H1 (cell line): ENCODE results near the gene VMO1. TPM values are rescaled to one million over a fixed set of nuclear protein-coding genes. Genes with fewer than 3 reads are reported as not detected.
A peak's percentile ranks its signal among the peaks of the same experiment; 100 is the strongest.

Experiments used
- CTCF ChIA-PET: fragments of 300-600 bp; sonication (Branson Sonifier 250); formaldehyde crosslinking; loops from one replicate; lab custom pipeline; 2021; ENCODE audit not compliant: partially characterized antibody; lab: Charles Lee
- POLR2A ChIA-PET: fragments of 300-600 bp; sonication (Branson Sonifier 250); formaldehyde crosslinking; loops from one replicate; lab custom pipeline; 2021; ENCODE audit warnings: inconsistent platforms; ENCODE audit not compliant: partially characterized antibody; lab: Charles Lee
- DNase-seq, 2 experiments: peaks; one replicate each; pipeline versions ENCODE4 v3.0.0 to v3.0.0-alpha.2; 2010 to 2022; ENCODE audit warnings: low spot score in 2 of 2, low read depth in 1 of 2, mixed read lengths in 1 of 2
- FAIRE-seq: peaks from 2 replicates; lab custom pipeline; 2011; peaks lifted over from hg19 to GRCh38; lab: Jason Lieb, UNC
- H2AFZ ChIP-seq: 2 replicates; pipeline ENCODE4 v1.8.1; 2012; ENCODE audit warnings: low read length, inconsistent platforms
- H2AK5ac ChIP-seq: 2 replicates; pipeline ENCODE4 v1.6.1; 2013; ENCODE audit warnings: low read depth, low read length
- H2BK120ac ChIP-seq: replicated peaks from 2 replicates; pipeline ENCODE3; 2013; ENCODE audit warnings: low read depth, low read length, inconsistent platforms
- H2BK12ac ChIP-seq: 2 replicates; pipeline ENCODE4 v1.6.1; 2013; ENCODE audit warnings: low read depth, low read length
- H2BK15ac ChIP-seq: 2 replicates; pipeline ENCODE4 v1.6.1; 2013; ENCODE audit warnings: low read length
- H2BK20ac ChIP-seq: 2 replicates; pipeline ENCODE4 v1.6.1; 2013; ENCODE audit warnings: low read length
- H2BK5ac ChIP-seq: 2 replicates; pipeline ENCODE4 v1.6.1; 2013; ENCODE audit warnings: low read depth, low read length
- H3K14ac ChIP-seq: 2 replicates; pipeline ENCODE4 v1.6.1; 2013; ENCODE audit warnings: inconsistent platforms; ENCODE audit not compliant: insufficient read length
- H3K18ac ChIP-seq: 2 replicates; pipeline ENCODE4 v1.6.1; 2013; ENCODE audit warnings: low read length; ENCODE audit errors: extremely low read depth
- H3K23ac ChIP-seq: 2 replicates; pipeline ENCODE4 v1.6.1; 2013; ENCODE audit warnings: inconsistent platforms; ENCODE audit not compliant: insufficient read length
- H3K23me2 ChIP-seq: 2 replicates; pipeline ENCODE4 v1.6.1; 2013; ENCODE audit warnings: low read depth, low read length
- H3K27ac ChIP-seq: 2 replicates; pipeline ENCODE4 v1.6.1; 2011; ENCODE audit warnings: low read depth, low read length, inconsistent platforms
- H3K27me3 ChIP-seq, 4 experiments: replicated peaks in 1 of 4; 1 replicate in 1 of 4; 2 replicates in 3 of 4; pipeline versions ENCODE4 v1.6.1 to v1.8.1; 2011 to 2013; ENCODE audit warnings: low read length in 3 of 4, mild to moderate bottlenecking in 3 of 4, inconsistent platforms in 2 of 4, mixed read lengths in 2 of 4, moderate library complexity in 1 of 4; ENCODE audit not compliant: control insufficient read depth in 3 of 4, insufficient read depth in 3 of 4; ENCODE audit errors: extremely low read depth in 1 of 4
- H3K36me3 ChIP-seq, 4 experiments: 2 replicates each; pipeline versions ENCODE4 v1.6.1 to v1.8.1; 2011 to 2013; ENCODE audit warnings: mild to moderate bottlenecking in 4 of 4, low read length in 3 of 4, moderate library complexity in 2 of 4, control low read depth in 1 of 4, inconsistent platforms in 1 of 4; ENCODE audit not compliant: insufficient read depth in 4 of 4, control insufficient read depth in 2 of 4
- H3K4ac ChIP-seq: replicated peaks from 2 replicates; pipeline ENCODE3; 2013; ENCODE audit warnings: low read length, low read depth, mixed read lengths, inconsistent platforms; ENCODE audit not compliant: insufficient read length
- H3K4me1 ChIP-seq, 4 experiments: replicated peaks in 1 of 4; 1 replicate in 1 of 4; 2 replicates in 3 of 4; pipeline versions ENCODE4 v1.6.1 to v1.8.1; 2011 to 2013; ENCODE audit warnings: low read length in 3 of 4, inconsistent platforms in 2 of 4, mixed read lengths in 1 of 4; ENCODE audit not compliant: insufficient read depth in 4 of 4, control insufficient read depth in 3 of 4
- H3K4me2 ChIP-seq, 2 experiments: 2 replicates each; pipeline versions ENCODE4 v1.6.1 to v1.8.1; 2011 to 2013; ENCODE audit warnings: low read depth in 2 of 2, low read length in 2 of 2, control low read depth in 1 of 2, inconsistent platforms in 1 of 2, mild to moderate bottlenecking in 1 of 2; ENCODE audit not compliant: insufficient read depth in 1 of 2
- H3K4me3 ChIP-seq, 4 experiments: fragments of 200-600, 300-600 bp in 1 of 4; sonication (generic), shearing (Covaris generic), sonication (Bioruptor Twin) in 1 of 4; 2 replicates each; pipeline versions ENCODE4 v1.5.1 to v1.8.1; 2011 to 2016; ENCODE audit warnings: low read length in 4 of 4, low read depth in 3 of 4, control low read depth in 2 of 4, inconsistent platforms in 2 of 4, mild to moderate bottlenecking in 2 of 4, mixed read lengths in 1 of 4, moderate library complexity in 1 of 4; ENCODE audit not compliant: insufficient read depth in 2 of 4; ENCODE audit errors: extremely low read depth in 1 of 4
- H3K56ac ChIP-seq: replicated peaks from 2 replicates; pipeline ENCODE3; 2013; ENCODE audit warnings: low read depth, mild to moderate bottlenecking, mixed read lengths, low read length, inconsistent platforms; ENCODE audit not compliant: insufficient read length
- H3K79me1 ChIP-seq: 2 replicates; pipeline ENCODE4 v1.6.1; 2013; ENCODE audit warnings: low read depth, low read length, control low read depth
- H3K79me2 ChIP-seq, 2 experiments: 2 replicates each; pipeline versions ENCODE4 v1.6.1 to v1.8.1; 2012 to 2013; ENCODE audit warnings: low read length in 2 of 2, mild to moderate bottlenecking in 2 of 2, inconsistent platforms in 1 of 2; ENCODE audit not compliant: insufficient read depth in 2 of 2, control insufficient read depth in 1 of 2
- H3K9ac ChIP-seq, 4 experiments: replicated peaks in 1 of 4; 1 replicate in 1 of 4; 2 replicates in 3 of 4; pipeline versions ENCODE4 v1.6.1 to v1.8.1; 2011 to 2013; ENCODE audit warnings: low read depth in 3 of 4, low read length in 3 of 4, control low read depth in 2 of 4, mild to moderate bottlenecking in 2 of 4, moderate library complexity in 2 of 4, inconsistent platforms in 1 of 4; ENCODE audit errors: extremely low read depth in 1 of 4
- H3K9me3 ChIP-seq, 2 experiments: 2 replicates each; pipeline versions ENCODE4 v1.6.1 to v1.8.1; 2012 to 2013; ENCODE audit warnings: mild to moderate bottlenecking in 2 of 2, moderate library complexity in 2 of 2, control low read depth in 1 of 2, inconsistent platforms in 1 of 2, low read depth in 1 of 2, low read length in 1 of 2, mixed read lengths in 1 of 2; ENCODE audit not compliant: insufficient read depth in 2 of 2
- H4K20me1 ChIP-seq, 2 experiments: replicated peaks in 1 of 2; 2 replicates each; pipeline versions ENCODE3 to v1.8.1; 2011 to 2013; ENCODE audit warnings: inconsistent platforms in 2 of 2, low read length in 2 of 2, mild to moderate bottlenecking in 1 of 2; ENCODE audit not compliant: insufficient read depth in 2 of 2, control insufficient read depth in 1 of 2
- H4K5ac ChIP-seq: 2 replicates; pipeline ENCODE4 v1.6.1; 2013; ENCODE audit warnings: low read length, low read depth, mixed read lengths, inconsistent platforms; ENCODE audit not compliant: insufficient read length
- H4K8ac ChIP-seq: 2 replicates; pipeline ENCODE4 v1.8.0; 2013; ENCODE audit warnings: mild to moderate bottlenecking, moderate library complexity, low read length, inconsistent platforms; ENCODE audit not compliant: insufficient read depth; ENCODE audit errors: extremely low read depth
- H4K91ac ChIP-seq: replicated peaks from 2 replicates; pipeline ENCODE3; 2013; ENCODE audit warnings: low read length, mixed read lengths, inconsistent platforms; ENCODE audit not compliant: insufficient read length
- ASH2L ChIP-seq: fragments of 200-600, 300-600 bp; sonication (generic); IDR thresholded peaks from one replicate; pipeline ENCODE4 v1.7.1; 2017; ENCODE audit warnings: low read length
- CHD2 ChIP-seq: IDR thresholded peaks from 2 replicates; pipeline ENCODE4 v1.6.1; 2012; ENCODE audit warnings: low read length, improper control_type of control experiment
- EGR1 ChIP-seq: IDR thresholded peaks from 2 replicates; pipeline ENCODE4 v1.6.1; 2011; ENCODE audit warnings: low read depth, low read length, borderline replicate concordance
- GABPA ChIP-seq: IDR thresholded peaks from 2 replicates; pipeline ENCODE4 v1.6.1; 2011; ENCODE audit warnings: mild to moderate bottlenecking, low read length, moderate library complexity, borderline replicate concordance; ENCODE audit not compliant: insufficient read depth
- KDM4A ChIP-seq: IDR thresholded peaks from one replicate; pipeline ENCODE4 v1.7.1; 2012; ENCODE audit warnings: low read depth, mild to moderate bottlenecking, moderate library complexity, low read length, inconsistent platforms; ENCODE audit not compliant: severe bottlenecking
- PHF8 ChIP-seq: fragments of 200-600 bp; sonication (generic); conservative IDR thresholded peaks from 2 replicates; pipeline ENCODE4 v1.7.1; 2012; ENCODE audit warnings: low read depth, mild to moderate bottlenecking, inconsistent platforms, low read length, moderate library complexity
- POLR2A ChIP-seq, 2 experiments: IDR thresholded peaks; 1 replicate in 1 of 2; 2 replicates in 1 of 2; pipeline ENCODE4 v1.6.1; 2011; ENCODE audit warnings: low read depth in 2 of 2, low read length in 2 of 2, mild to moderate bottlenecking in 2 of 2; ENCODE audit errors: control extremely low read depth in 1 of 2
- RAD21 ChIP-seq, 2 experiments: IDR thresholded peaks in 1 of 2; conservative IDR thresholded peaks in 1 of 2; 2 replicates each; pipeline ENCODE4 v1.6.1; 2011; ENCODE audit warnings: low read depth in 2 of 2, low read length in 2 of 2, improper control_type of control experiment in 1 of 2, inconsistent platforms in 1 of 2, mild to moderate bottlenecking in 1 of 2, moderate library complexity in 1 of 2
- TAF1 ChIP-seq: IDR thresholded peaks from 2 replicates; pipeline ENCODE4 v1.6.1; 2011; ENCODE audit warnings: mild to moderate bottlenecking, low read depth, low read length
- TEAD4 ChIP-seq: IDR thresholded peaks from 2 replicates; pipeline ENCODE4 v1.6.1; 2012; ENCODE audit warnings: low read depth, low read length, inconsistent platforms, mixed read lengths
- WGBS, 2 experiments: shearing (Covaris generic) in 1 of 2; methylation state at CpG; one replicate each; pipeline versions ENCODE4 v1.1.6 to v1.1.7; 2013 to 2015; ENCODE audit warnings: low lambda C conversion rate in 2 of 2, mixed read lengths in 2 of 2, inconsistent platforms in 1 of 2, low coverage in 1 of 2, missing lambda C conversion rate in 1 of 2; ENCODE audit not compliant: insufficient replicate concordance in 2 of 2, insufficient coverage in 1 of 2, insufficient read length in 1 of 2; ENCODE audit errors: extremely low coverage in 1 of 2, missing lambda C conversion rate in 1 of 2; 5-methylcytosine and 5-hydroxymethylcytosine counted together
- polyA plus RNA-seq, 7 experiments: library from polyadenylated mRNA; depleted of rRNA in 3 of 7; stranded (reverse) in 5 of 7; unstranded in 2 of 7; fragments of >200 nt in 5 of 7; fragments of 200-250 nt in 2 of 7; gene quantifications; 1 replicate in 5 of 7; 2 replicates in 1 of 7; 4 replicates in 1 of 7; pipeline versions ENCODE4 v1.2.1 to v1.2.3, GENCODE V29; 2011 to 2013; ENCODE audit warnings: missing spikeins in 2 of 7, mixed read lengths in 2 of 7
- total RNA-seq: library from RNA; stranded (reverse); fragmentation: NEBNext Ultra II Directional; extraction: Animal tissue kit (Norgen Biotek cat#: 25700); gene quantifications from 2 replicates; pipeline ENCODE4 v1.2.1, GENCODE V29; 2021

VMO1 gene
- total and polyA plus RNA-seq, 2 of the 8 experiments (the other 6 are each of a cell fraction or from before 2014, with no cell fraction given) = 0.30 TPM; not detected in 1

DNA sequence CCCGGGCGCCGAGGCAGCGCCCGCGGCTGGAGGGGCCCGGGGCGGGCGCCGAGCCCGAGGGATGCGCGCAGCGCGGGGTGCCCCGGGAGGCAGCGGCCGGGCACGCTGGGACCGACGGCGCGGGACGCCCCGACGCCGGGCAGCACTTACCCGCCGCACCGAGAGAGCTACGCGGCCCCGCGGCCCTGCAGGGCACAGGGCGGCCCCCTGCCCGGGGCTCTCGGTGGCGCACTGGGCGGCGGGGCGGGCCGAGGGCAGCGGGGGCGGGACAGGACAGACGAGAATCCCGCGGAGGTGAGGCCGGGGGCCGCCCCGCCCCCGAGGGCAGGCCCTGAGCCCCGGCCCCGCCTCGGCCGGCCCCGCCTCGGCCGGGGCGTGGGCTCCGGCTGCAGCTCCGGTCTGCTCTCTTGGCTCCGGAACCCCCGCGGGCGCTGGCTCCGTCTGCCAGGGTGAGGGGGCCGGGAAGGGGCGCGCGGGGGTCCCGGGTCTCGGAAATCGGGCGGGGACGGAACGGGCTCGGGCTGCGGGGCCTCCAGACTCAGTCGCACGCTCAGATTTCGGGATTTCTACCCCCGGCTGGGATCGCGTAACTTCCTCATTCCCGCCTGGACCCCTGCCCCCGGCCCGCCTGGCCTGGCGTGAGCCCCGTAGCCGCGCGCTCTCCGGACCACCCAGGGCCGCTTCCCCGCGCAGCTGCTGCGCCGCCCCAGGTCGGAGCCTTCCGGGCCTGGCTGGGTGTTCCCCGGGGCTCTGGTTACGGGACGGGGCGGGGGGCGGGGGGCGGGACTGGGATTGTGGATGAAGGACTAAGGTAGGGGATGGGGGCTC lies 20.8 kb upstream of the VMO1 start, which contains the start of gene PLD2:
Gene PLD2 (plus strand): TSS at position 376 of the 828 bp plus-strand sequence. CDS start 621 bp downstream, outside the sequence.
- ChIA-PET CTCF (interaction anchor here (0.8 to 3.0 kb wide), 8 partner anchors 16 to 227 kb away, joined by 3 to 14 read pairs (median 4); partner anchors contain the start of gene ARRB2), POLR2A (interaction anchor here (0.6 to 3.2 kb wide), 17 partner anchors 10 to 133 kb away, joined by 3 to 25 read pairs (median 4); partner anchors contain the start of genes GLTPD2, PSMB6, RNF167 and SLC25A11)
- H3K23ac ChIP-seq = no peak within 1 kb of the TSS
- TF ChIP-seq CHD2 = peak; percentile 81
- peak; percentile 37; the same call in 1 of the 2 replicates for TF ChIP-seq TAF1
- TF ChIP-seq TEAD4 = peak; percentile 14; the same call in 1 of the 2 replicates
- TF ChIP-seq KDM4A = peak; percentile 27
- TF ChIP-seq POLR2A (IDR thresholded peaks at IDR 0.05; ENCODE audit: control extremely low read depth in 1 of 2, low read depth in 2 of 2, low read length in 2 of 2) = peak in 1 of 2 experiments; percentile 70; a peak in 2 of 3 replicates
- TF ChIP-seq ASH2L = peak; percentile 21
- peak; percentile 65 for TF ChIP-seq EGR1
- no peak for TF ChIP-seq RAD21 (IDR thresholded peaks at IDR 0.05 in 1 of 2, conservative IDR thresholded peaks at IDR 0.05 in 1 of 2; ENCODE audit: low read depth in 2 of 2, low read length in 2 of 2)
- TF ChIP-seq PHF8 = peak; percentile 72
- no peak for TF ChIP-seq GABPA

More for the DNA sequence above, 20.8 kb upstream of the VMO1 start, which contains the start of gene PLD2:
- H3K4me1 ChIP-seq = peaks cover 0 to 5% (median 4%) of the 10 kb centered on the region in 4 experiments; a peak in 3 of 7 replicates
- H2AK5ac ChIP-seq = no peak within 1 kb of the TSS
- H3K56ac ChIP-seq = peak within 1 kb of the TSS; percentile 46
- no peak within 1 kb of the TSS; the same call in 1 of the 2 replicates for H3K27ac ChIP-seq
- H2BK15ac ChIP-seq = no peak within 1 kb of the TSS
- peak in 1 of 2 experiments; percentile 89 for DNase-seq
- no peak within 1 kb of the TSS for H3K4ac ChIP-seq
- no peaks in the 10 kb centered on the region for H3K9me3 ChIP-seq
- WGBS, 2 experiments = 1% methylated on average over 24 of the region's 106 CpGs; no CpG with 5 or more reads in 1 of the 2 experiments
- peak within 1 kb of the TSS; percentile 39; the same call in 1 of the 2 replicates for H2BK12ac ChIP-seq
- H3K23me2 ChIP-seq = peaks cover 6% of the 10 kb centered on the region; the same call in 1 of the 2 replicates
- peak within 1 kb of the TSS; percentile 98 for H2AFZ ChIP-seq
- H4K91ac ChIP-seq = peak within 1 kb of the TSS; percentile 30
- peaks cover 0 to 22% (median 5%) of the 10 kb centered on the region in 4 experiments; a peak in 5 of 8 replicates for H3K36me3 ChIP-seq
- H4K20me1 ChIP-seq = no peaks in the 10 kb centered on the region
- H3K79me2 ChIP-seq = 0 out of 4 replicates have a peak, but pooled peaks cover 0 to 3% of the 10 kb centered on the region in 2 experiments
- H3K4me2 ChIP-seq = peak within 1 kb of the TSS; percentile 75 to 91
- peak within 1 kb of the TSS; percentile 68 to 97 (median 79) for H3K4me3 ChIP-seq
- H4K8ac ChIP-seq = peak within 1 kb of the TSS; percentile 65; the same call in 1 of the 2 replicates
- no peak within 1 kb of the TSS for H2BK120ac ChIP-seq
- no peaks in the 10 kb centered on the region; a peak in 1 of 7 replicates for H3K27me3 ChIP-seq
- H2BK20ac ChIP-seq = no peak within 1 kb of the TSS
- no peak within 1 kb of the TSS for H2BK5ac ChIP-seq
- peak within 1 kb of the TSS; percentile 48 for H3K18ac ChIP-seq
- no peak within 1 kb of the TSS for H3K14ac ChIP-seq
- H3K79me1 ChIP-seq = no peaks in the 10 kb centered on the region
- H3K9ac ChIP-seq = peak within 1 kb of the TSS; percentile 49 to 79 (median 67)
- FAIRE-seq = no peak
- H4K5ac ChIP-seq = no peak within 1 kb of the TSS
